Measurements from ENCODE around the gene ALKAL2. TPM values are rescaled to one million over a fixed set of nuclear protein-coding genes. Genes with fewer than 3 reads are reported as not detected.

The ALKAL2 gene
- total RNA-seq, 2 donors from 2014 or later = 0.44 to 0.53 TPM

DNA sequence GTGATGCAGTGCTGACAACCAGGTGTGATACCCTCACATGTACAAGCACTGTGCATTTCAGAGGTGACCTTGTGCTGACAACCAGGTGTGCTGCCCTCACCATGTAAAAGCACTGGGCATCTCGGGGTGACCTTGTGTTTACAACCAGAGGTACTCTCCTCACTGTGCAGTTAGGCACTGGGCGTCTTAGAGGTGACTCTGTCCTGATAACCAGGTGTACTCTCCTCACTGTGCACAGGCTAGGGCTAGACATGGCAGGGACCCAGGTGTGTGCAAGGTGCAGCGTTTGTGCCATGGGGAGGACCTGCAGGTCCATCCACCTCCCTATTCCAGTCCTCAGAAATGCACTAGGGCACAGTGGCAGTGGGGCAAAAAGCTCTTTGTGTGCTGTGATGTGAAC, 8.5 kb upstream of the ALKAL2 start:
- peaks cover 19% of the 10 kb centered on the region for H3K9me3 Mint-ChIP-seq
- Histone ChIP-seq H3K27ac (ENCODE audit: low read depth, low read length) (no peak overlapping the region), H3K9ac (ENCODE audit: extremely low read depth, low read length, poor library complexity, severe bottlenecking) (no peak overlapping the region), H3K4me3 (ENCODE audit: low read length) (no peak overlapping the region), H3K27me3 (ENCODE audit: control insufficient read depth, insufficient read depth, low read length, poor library complexity, severe bottlenecking) (peaks cover 36% of the 10 kb centered on the region), H3K9me3 (ENCODE audit: control insufficient read depth, low read length) (no peaks in the 10 kb centered on the region), H3K36me3 (ENCODE audit: control insufficient read depth, insufficient read depth, low read length) (no peaks in the 10 kb centered on the region), H3K4me1 (ENCODE audit: control insufficient read depth, insufficient read depth, low read length) (no peaks in the 10 kb centered on the region)
- no peaks in the 10 kb centered on the region for H3K4me1 Mint-ChIP-seq
- no peak overlapping the region for H3K27ac Mint-ChIP-seq
- H3K36me3 Mint-ChIP-seq (ENCODE audit: low read depth) = no peaks in the 10 kb centered on the region
- 87 to 100% methylated on average over 2 to 3 of the region's 3 CpGs for WGBS, 2 experiments (ENCODE audit: insufficient coverage in 1 of 2, insufficient read length in 1 of 2)
- no peak for DNase-seq
- TF ChIP-seq CTCF (conservative IDR thresholded peaks at IDR 0.05) = no peak
- peaks cover 52% of the 10 kb centered on the region for H3K27me3 Mint-ChIP-seq (ENCODE audit: insufficient read depth)
- H3K4me3 Mint-ChIP-seq = no peak overlapping the region

DNA sequence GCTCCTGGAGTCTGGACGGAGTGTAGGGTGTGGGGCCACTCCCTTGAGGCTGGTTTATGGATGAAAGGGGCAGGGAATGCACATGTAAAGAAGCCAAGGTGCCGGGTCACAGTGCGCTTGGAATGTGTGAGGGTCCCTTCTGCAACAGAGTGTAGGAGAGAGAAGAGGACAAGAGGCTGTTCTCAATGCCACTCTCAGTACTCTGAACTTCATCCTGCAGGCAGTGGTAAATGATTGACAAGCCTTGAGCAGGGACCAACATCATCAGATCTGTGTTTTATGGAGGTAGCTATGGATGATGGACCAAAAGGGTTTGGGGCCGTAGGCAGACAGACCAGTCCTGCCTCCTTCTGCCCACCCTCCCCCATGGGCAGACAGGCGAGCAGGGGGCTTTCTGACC, 7.2 kb upstream of the ALKAL2 start:
- Mint-ChIP-seq H3K27me3 (ENCODE audit: insufficient read depth) (peaks cover 64% of the 10 kb centered on the region), H3K9me3 (peaks cover 10% of the 10 kb centered on the region), H3K4me1 (no peaks in the 10 kb centered on the region), H3K27ac (no peak overlapping the region), H3K36me3 (ENCODE audit: low read depth) (no peaks in the 10 kb centered on the region), H3K4me3 (no peak overlapping the region)
- no peaks in the 10 kb centered on the region for H3K4me1 ChIP-seq (ENCODE audit: control insufficient read depth, insufficient read depth, low read length)
- H3K4me3 ChIP-seq (ENCODE audit: low read length) = no peak overlapping the region
- WGBS, 2 experiments (ENCODE audit: insufficient coverage in 1 of 2, insufficient read length in 1 of 2) = 81% methylated on average over 5 of the region's 5 CpGs; no CpG with 5 or more reads in 1 of the 2 experiments
- peaks cover 48% of the 10 kb centered on the region for H3K27me3 ChIP-seq (ENCODE audit: control insufficient read depth, insufficient read depth, low read length, poor library complexity, severe bottlenecking)
- no peak overlapping the region for H3K27ac ChIP-seq (ENCODE audit: low read depth, low read length)
- H3K9ac ChIP-seq (ENCODE audit: extremely low read depth, low read length, poor library complexity, severe bottlenecking) = no peak overlapping the region
- DNase-seq = no peak
- no peak for TF ChIP-seq CTCF (conservative IDR thresholded peaks at IDR 0.05)
- no peaks in the 10 kb centered on the region for H3K9me3 ChIP-seq (ENCODE audit: control insufficient read depth, low read length)
- H3K36me3 ChIP-seq (ENCODE audit: control insufficient read depth, insufficient read depth, low read length) = no peaks in the 10 kb centered on the region

GRCh38 chr2:290090-290722, 2.3 kb upstream of the ALKAL2 start:
- no peak overlapping the region for H3K9ac ChIP-seq (ENCODE audit: extremely low read depth, low read length, poor library complexity, severe bottlenecking)
- WGBS, 2 experiments (ENCODE audit: insufficient coverage in 1 of 2, insufficient read length in 1 of 2) = 5 to 7% methylated on average over 7 to 13 of the region's 15 CpGs
- H3K27me3 ChIP-seq (ENCODE audit: control insufficient read depth, insufficient read depth, low read length, poor library complexity, severe bottlenecking) = peaks cover 63% of the 10 kb centered on the region
- peak overlapping the region; percentile 81 for H3K4me3 ChIP-seq (ENCODE audit: low read length)
- H3K36me3 ChIP-seq (ENCODE audit: control insufficient read depth, insufficient read depth, low read length) = no peaks in the 10 kb centered on the region
- peak; percentile 92 for DNase-seq
- no peaks in the 10 kb centered on the region for H3K36me3 Mint-ChIP-seq (ENCODE audit: low read depth)
- no peak overlapping the region for H3K27ac Mint-ChIP-seq
- peak overlapping the region; percentile 58 for H3K4me3 Mint-ChIP-seq
- peaks cover 11% of the 10 kb centered on the region for H3K4me1 ChIP-seq (ENCODE audit: control insufficient read depth, insufficient read depth, low read length)
- H3K27me3 Mint-ChIP-seq (ENCODE audit: insufficient read depth) = peaks cover 71% of the 10 kb centered on the region
- H3K27ac ChIP-seq (ENCODE audit: low read depth, low read length) = no peak overlapping the region
- H3K9me3 Mint-ChIP-seq = peaks cover 2% of the 10 kb centered on the region
- peak; percentile 92 for TF ChIP-seq CTCF (conservative IDR thresholded peaks at IDR 0.05)
- peaks cover 20% of the 10 kb centered on the region for H3K4me1 Mint-ChIP-seq
- no peaks in the 10 kb centered on the region for H3K9me3 ChIP-seq (ENCODE audit: control insufficient read depth, low read length)

All from endodermal cell (in vitro differentiated cells).